ENCODE data around the gene ZNF516.

GRCh38 chr18:76476665-76477561 is 18.1 kb downstream of the ZNF516 start:
- TF ChIP-seq CREB5 (CRISPR knock-in tag; IDR thresholded peaks at IDR 0.05; ENCODE audit: low read depth): no peak
- TF ChIP-seq GLIS3 (CRISPR knock-in tag; IDR thresholded peaks at IDR 0.05): no peak
- no peak for TF ChIP-seq ESRRG (CRISPR knock-in tag; IDR thresholded peaks at IDR 0.05)
- no peak for TF ChIP-seq ZNF70 (CRISPR knock-in tag; IDR thresholded peaks at IDR 0.05)
- no peak for TF ChIP-seq PPARA (CRISPR knock-in tag; IDR thresholded peaks at IDR 0.05; ENCODE audit: borderline replicate concordance)
